Endometrial microvascular endothelial cells (primary cell): Measurements from ENCODE around the gene DUXA. TPM values are rescaled to one million over a fixed set of nuclear protein-coding genes. Genes with fewer than 3 reads are reported as not detected.

Source experiments
- in situ Hi-C: cut with HindIII; loops from 2 replicates; pipeline ENCODE4 v1.10.0; 2017; ENCODE audit warnings: low sequenced_read_pairs, low pct_unique_long_range_greater_than_20kb; ENCODE audit errors: inconsistent ontology term
- total RNA-seq: library from RNA; depleted of rRNA; stranded (reverse); fragments of >200 nt; gene quantifications from one replicate; pipeline ENCODE4 v1.2.3, GENCODE V29; 2015; ENCODE audit errors: inconsistent ontology term

The DUXA gene
- total RNA-seq, 1 donor from 2014 or later: not detected

DNA sequence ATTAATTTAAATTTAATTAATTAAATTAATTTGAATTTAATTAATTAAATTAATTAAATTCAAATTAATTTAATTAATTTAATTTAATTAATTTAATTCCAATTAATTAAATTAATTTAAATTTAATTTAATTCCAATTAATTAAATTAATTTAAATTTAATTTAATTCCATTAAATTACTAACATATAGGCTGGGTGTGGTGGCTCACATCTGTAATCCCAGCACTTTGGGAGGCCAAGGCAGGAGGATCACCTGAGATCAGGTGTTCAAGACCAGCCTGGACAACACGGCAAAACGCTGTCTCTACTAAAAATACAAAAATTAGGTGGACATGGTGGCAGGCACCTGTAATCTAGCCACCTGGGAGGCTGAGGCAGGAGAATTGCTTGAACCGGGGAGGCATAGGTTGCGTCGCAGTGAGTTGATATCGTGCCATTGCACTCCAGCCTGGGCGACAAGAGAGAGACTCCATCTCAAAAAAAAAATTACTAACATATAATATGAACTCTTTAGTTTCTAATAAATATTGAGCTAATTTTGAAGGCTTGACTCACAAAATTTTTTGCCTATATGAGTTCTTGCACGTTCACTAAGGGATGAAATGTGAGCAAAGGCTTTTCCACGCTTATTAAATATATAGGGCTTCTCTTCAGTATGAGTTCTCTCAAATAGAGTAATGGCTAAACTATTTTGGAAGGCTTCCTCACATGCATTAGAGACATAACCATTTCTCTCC, 56.5 kb downstream of the DUXA start:
- in situ Hi-C loops: no loop called here

DNA sequence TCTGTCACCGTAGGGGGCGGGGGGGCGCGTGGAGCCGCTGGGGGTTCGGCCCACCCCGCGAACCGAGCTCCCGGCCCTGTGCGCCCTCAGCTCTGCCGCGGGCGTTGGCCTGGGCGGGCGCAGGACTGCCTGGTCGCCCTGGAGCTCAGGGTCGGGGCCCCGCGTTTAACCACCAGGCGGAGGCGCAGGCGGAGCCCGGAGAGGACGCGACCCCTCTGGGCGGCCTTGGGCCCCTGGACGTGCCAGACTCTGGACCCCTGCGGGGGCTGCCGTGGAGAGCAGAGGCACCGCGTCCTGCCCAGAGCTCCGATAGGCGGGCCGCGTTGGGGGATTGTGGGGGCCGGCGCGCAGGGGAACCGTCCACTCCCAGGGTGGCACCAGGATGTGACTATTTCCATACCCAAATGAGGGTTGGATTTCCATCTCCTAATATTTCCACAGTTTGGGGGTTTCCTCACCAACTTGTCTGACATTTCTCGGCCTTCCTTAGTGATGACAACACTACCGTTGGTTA, 60.5 kb downstream of the DUXA start:
- in situ Hi-C loops: no loop called here

- in situ Hi-C loops: no loop called here
Observed at GRCh38 chr19:57105976-57106721, 61.1 kb downstream of the DUXA start.

Other genes starting within 250 kb of the DUXA start
- gene USP29, start 47.5 kb downstream of the DUXA start, total RNA-seq: not detected
- not detected for gene ZIM3, start 22.3 kb downstream of the DUXA start, total RNA-seq
- gene ZNF264, start 24.0 kb upstream of the DUXA start, total RNA-seq: 13.4 TPM
- not detected for gene AURKC, start 63.5 kb upstream of the DUXA start, total RNA-seq
- gene ZNF805, start 73.1 kb upstream of the DUXA start, total RNA-seq: 4.6 TPM
- 13.5 TPM for gene ZNF460, start 113.0 kb upstream of the DUXA start, total RNA-seq
- gene ZNF543, start 153.0 kb upstream of the DUXA start, total RNA-seq: 6.8 TPM
- 5.2 TPM for gene ZNF304, start 183.8 kb upstream of the DUXA start, total RNA-seq
- gene TRAPPC2B, start 196.1 kb upstream of the DUXA start, total RNA-seq: 12.8 TPM
- 2.1 TPM for gene ZNF547, start 196.1 kb upstream of the DUXA start, total RNA-seq
- 7.5 TPM for gene ZNF548, start 222.4 kb upstream of the DUXA start, total RNA-seq
- 4.5 TPM for gene ZNF17, start 243.7 kb upstream of the DUXA start, total RNA-seq